ENCODE data around the gene HIF3A.

- TF ChIP-seq EZH2 (optimal IDR thresholded peaks at IDR 0.05; ENCODE audit: low read depth, low read length) (no peak), CTCF (IDR thresholded peaks at IDR 0.05; ENCODE audit: low read length) (no peak), EZH2phosphoT487 (IDR thresholded peaks at IDR 0.05; ENCODE audit: low read length) (no peak)
Measured at GRCh38 chr19:46347572-46347883, 50.7 kb downstream of the HIF3A start.
